ENCODE measurements around the gene LRRC55. TPM values are rescaled to one million over a fixed set of nuclear protein-coding genes. Genes with fewer than 3 reads are reported as not detected.

The LRRC55 gene
- total and polyA plus RNA-seq, 2 donors: 0.11 to 0.53 TPM

DNA sequence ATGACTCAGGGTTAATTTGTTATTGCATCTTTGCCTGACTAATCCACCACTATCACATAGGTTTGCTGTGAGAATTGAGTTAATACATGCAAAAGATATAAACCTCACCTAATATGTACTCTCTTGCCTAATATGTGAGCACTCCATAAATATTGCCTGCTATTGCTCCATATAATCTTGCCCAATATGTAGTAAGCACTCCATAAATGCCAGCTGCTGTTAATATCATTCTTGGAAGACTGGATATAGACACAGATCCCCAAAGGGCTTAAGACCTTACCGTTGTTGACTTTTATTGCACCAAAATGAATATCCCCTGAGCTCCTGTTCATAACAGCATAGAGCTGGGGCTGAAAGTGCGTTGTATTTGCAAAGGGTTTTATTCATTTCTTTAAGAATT, 27.0 kb upstream of the LRRC55 start:
- H3K4me3 ChIP-seq (ENCODE audit: low read depth, low read length): no peak overlapping the region
- WGBS: 45% methylated on average over 2 of the region's 2 CpGs

DNA sequence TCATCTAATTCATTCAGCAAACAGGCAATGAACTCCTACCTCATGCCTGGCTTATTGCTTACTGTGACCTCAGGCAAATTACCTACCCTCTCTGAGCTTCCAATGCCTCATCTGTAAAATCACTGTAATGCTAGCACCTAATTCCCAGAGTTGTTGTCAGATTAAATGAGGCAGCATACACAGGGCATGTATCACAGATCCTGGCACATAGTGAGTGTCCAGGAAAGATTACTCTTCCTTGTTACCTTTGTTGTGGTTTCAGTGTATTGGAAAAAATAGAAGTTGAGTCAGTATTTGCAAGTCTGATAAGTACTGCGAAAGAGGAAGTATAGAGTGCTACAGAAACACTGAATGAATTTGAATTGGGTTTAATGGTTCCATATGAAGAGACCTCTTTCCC, 26.4 kb upstream of the LRRC55 start:
- no peak overlapping the region for H3K4me3 ChIP-seq (ENCODE audit: low read depth, low read length)

More for the DNA sequence above, 27.0 kb upstream of the LRRC55 start:
- Histone ChIP-seq H3K4me1 (ENCODE audit: insufficient read depth) (no peaks in the 10 kb centered on the region), H3K27ac (ENCODE audit: low read depth) (no peak overlapping the region), H3K36me3 (ENCODE audit: insufficient read depth) (no peaks in the 10 kb centered on the region)
- no peak for DNase-seq (ENCODE audit: extremely low spot score)

DNA sequence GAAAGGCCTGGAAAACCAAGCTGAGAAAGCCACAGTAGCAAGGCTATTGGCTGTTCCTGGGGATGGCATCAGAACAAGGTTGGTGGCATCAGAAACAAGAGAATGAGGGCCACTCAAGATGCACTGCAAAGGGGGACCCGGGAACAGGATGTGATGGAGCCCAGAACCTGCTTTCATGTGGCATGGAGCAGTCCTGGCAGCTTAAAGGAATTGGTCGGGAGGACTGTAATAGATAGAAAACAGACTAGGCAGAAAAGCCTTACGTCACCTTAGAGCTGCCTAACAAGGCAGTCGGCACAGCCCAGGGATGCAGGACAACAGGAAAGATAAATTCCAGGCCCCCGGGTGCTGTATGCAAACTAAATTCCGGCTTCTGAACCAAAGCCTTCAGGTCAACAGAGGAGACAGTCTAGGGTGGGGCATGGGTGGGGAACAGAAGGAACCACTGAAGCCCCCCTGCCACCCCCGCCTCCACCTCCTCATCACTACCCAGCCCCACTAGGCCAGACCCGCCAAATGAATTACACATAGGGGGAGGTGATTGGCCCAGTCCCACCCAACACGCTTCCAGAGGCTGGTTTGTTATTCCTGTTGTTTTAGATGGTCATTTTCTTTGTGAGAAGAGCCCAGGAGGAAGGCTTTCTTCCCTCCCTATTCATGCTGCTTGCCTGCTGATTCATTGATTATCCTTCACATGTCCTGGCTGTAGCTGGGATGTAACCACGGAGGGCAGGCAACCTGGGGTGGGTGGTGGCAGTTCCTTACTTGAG, 25.7 kb upstream of the LRRC55 start:
- H3K27ac ChIP-seq (ENCODE audit: low read depth): no peak overlapping the region
- no peaks in the 10 kb centered on the region for H3K36me3 ChIP-seq (ENCODE audit: insufficient read depth)
- no peaks in the 10 kb centered on the region for H3K4me1 ChIP-seq (ENCODE audit: insufficient read depth)
- H3K4me3 ChIP-seq (ENCODE audit: low read depth, low read length): no peak overlapping the region
- WGBS: 55% methylated on average over 10 of the region's 10 CpGs
- DNase-seq (ENCODE audit: extremely low spot score): no peak

More for the DNA sequence above, 26.4 kb upstream of the LRRC55 start:
- Histone ChIP-seq H3K36me3 (ENCODE audit: insufficient read depth) (no peaks in the 10 kb centered on the region), H3K27ac (ENCODE audit: low read depth) (no peak overlapping the region), H3K4me1 (ENCODE audit: insufficient read depth) (no peaks in the 10 kb centered on the region)
- WGBS: 97% methylated on average over 1 of the region's 1 CpG
- no peak for DNase-seq (ENCODE audit: extremely low spot score)

- H3K27ac ChIP-seq (ENCODE audit: low read depth): no peak overlapping the region
- no peak for DNase-seq (ENCODE audit: extremely low spot score)
- H3K4me1 ChIP-seq (ENCODE audit: insufficient read depth): no peaks in the 10 kb centered on the region
- WGBS: 95% methylated on average over 4 of the region's 4 CpGs
- H3K36me3 ChIP-seq (ENCODE audit: insufficient read depth): no peaks in the 10 kb centered on the region
- H3K4me3 ChIP-seq (ENCODE audit: low read depth, low read length): no peak overlapping the region
Measured at GRCh38 chr11:57156928-57157327, 24.8 kb upstream of the LRRC55 start.

DNA sequence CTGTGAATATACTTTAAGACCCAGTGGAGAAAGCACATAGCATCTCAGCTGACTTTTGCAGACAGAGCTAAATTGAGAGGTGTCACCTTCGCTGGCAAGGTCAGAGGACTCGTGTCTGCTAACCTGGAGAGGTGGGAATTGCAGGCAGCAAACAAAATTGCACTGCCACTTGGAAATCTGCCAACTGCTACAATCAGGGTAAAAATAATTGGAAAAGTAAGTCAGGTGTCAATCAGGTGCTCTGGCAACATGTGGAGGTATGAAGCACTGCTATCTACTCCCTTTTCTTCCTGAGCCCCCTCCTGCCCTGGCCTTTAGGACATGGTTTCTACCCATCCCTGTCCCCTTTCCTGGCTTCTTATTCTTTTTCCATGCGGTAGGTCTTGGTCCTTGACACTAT, 24.1 kb upstream of the LRRC55 start:
- no peak for DNase-seq (ENCODE audit: extremely low spot score)
- H3K36me3 ChIP-seq (ENCODE audit: insufficient read depth): no peaks in the 10 kb centered on the region
- no peak overlapping the region for H3K4me3 ChIP-seq (ENCODE audit: low read depth, low read length)
- no peaks in the 10 kb centered on the region for H3K4me1 ChIP-seq (ENCODE audit: insufficient read depth)
- 82% methylated on average over 3 of the region's 3 CpGs for WGBS
- no peak overlapping the region for H3K27ac ChIP-seq (ENCODE audit: low read depth)

DNA sequence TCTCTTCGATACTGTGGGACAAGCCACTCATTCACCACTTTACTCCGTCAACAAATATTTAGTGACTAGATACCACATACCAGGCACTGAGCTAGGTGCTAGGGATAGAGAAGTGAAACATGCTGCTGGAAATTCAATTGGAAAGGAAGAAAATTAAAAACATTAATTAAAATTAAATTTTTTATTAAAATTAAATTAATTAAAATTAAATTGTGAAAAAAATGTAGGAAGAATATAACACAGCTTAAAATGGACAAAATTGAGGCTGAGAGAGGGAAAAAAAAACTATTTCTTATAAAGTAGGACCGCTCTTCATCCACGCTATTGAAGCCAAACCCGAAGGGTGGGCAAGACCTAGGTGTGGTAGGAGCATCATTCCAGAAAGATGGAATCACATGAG, 23.6 kb upstream of the LRRC55 start:
- no peaks in the 10 kb centered on the region for H3K4me1 ChIP-seq (ENCODE audit: insufficient read depth)
- no peak overlapping the region for H3K4me3 ChIP-seq (ENCODE audit: low read depth, low read length)
- 73% methylated on average over 5 of the region's 5 CpGs for WGBS
- no peaks in the 10 kb centered on the region for H3K36me3 ChIP-seq (ENCODE audit: insufficient read depth)
- H3K27ac ChIP-seq (ENCODE audit: low read depth): no peak overlapping the region
- no peak for DNase-seq (ENCODE audit: extremely low spot score)

GRCh38 chr11:57158599-57158998, 23.2 kb upstream of the LRRC55 start:
- no peak for DNase-seq (ENCODE audit: extremely low spot score)
- H3K27ac ChIP-seq (ENCODE audit: low read depth): no peak overlapping the region
- WGBS: 80% methylated on average over 1 of the region's 1 CpG
- no peak overlapping the region for H3K4me3 ChIP-seq (ENCODE audit: low read depth, low read length)
- no peaks in the 10 kb centered on the region for H3K36me3 ChIP-seq (ENCODE audit: insufficient read depth)
- H3K4me1 ChIP-seq (ENCODE audit: insufficient read depth): no peaks in the 10 kb centered on the region

DNA sequence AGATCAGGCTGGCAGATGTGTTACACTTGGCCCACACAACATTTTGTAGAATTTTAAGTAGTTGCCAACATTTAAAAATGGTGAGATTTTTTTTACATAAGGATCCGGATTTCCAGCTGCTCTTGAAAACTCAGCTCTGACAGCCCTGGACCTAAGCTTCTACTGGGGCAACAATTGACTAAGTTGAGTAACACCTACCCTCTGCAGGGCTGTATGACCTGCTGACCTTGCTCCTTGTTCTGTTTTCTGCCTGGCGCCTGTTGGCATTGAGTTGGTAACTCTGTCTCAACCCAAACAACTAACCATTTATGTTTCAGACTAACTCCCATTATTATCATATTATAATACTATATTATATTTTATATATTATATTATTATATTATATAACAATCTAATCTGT, 21.1 kb upstream of the LRRC55 start:
- no peaks in the 10 kb centered on the region for H3K4me1 ChIP-seq (ENCODE audit: insufficient read depth)
- WGBS: 87% methylated on average over 2 of the region's 2 CpGs
- DNase-seq (ENCODE audit: extremely low spot score): no peak
- H3K27ac ChIP-seq (ENCODE audit: low read depth): no peak overlapping the region
- no peaks in the 10 kb centered on the region for H3K36me3 ChIP-seq (ENCODE audit: insufficient read depth)
- H3K4me3 ChIP-seq (ENCODE audit: low read depth, low read length): no peak overlapping the region

DNA sequence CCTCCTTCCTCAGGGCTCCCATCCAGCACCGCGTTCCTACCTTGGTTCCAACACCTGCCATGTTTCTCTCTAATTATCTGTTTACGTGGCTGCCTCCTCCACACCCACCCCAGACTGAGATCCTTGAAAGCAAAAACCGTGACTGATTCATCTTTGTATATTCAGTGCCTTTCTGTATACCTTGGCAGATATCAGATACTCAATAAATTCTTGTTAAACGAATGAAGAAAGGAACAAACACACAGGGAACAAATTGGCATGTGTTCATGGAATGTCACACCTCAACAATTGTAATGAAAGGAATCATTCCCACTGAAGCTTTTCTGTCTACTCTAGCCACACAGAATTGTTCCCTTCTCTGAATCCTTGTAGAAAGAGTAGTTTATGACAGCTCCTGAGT, 20.4 kb upstream of the LRRC55 start:
- 65% methylated on average over 5 of the region's 5 CpGs for WGBS
- H3K27ac ChIP-seq (ENCODE audit: low read depth): no peak overlapping the region
- no peak for DNase-seq (ENCODE audit: extremely low spot score)
- no peaks in the 10 kb centered on the region for H3K4me1 ChIP-seq (ENCODE audit: insufficient read depth)
- H3K36me3 ChIP-seq (ENCODE audit: insufficient read depth): no peaks in the 10 kb centered on the region
- H3K4me3 ChIP-seq (ENCODE audit: low read depth, low read length): no peak overlapping the region

- Histone ChIP-seq H3K4me3 (ENCODE audit: low read depth, low read length) (no peak overlapping the region), H3K4me1 (ENCODE audit: insufficient read depth) (no peaks in the 10 kb centered on the region), H3K27ac (ENCODE audit: low read depth) (no peak overlapping the region), H3K36me3 (ENCODE audit: insufficient read depth) (no peaks in the 10 kb centered on the region)
- 75% methylated on average over 6 of the region's 6 CpGs for WGBS
- no peak for DNase-seq (ENCODE audit: extremely low spot score)
Measured at GRCh38 chr11:57162179-57162898, 19.4 kb upstream of the LRRC55 start.

DNA sequence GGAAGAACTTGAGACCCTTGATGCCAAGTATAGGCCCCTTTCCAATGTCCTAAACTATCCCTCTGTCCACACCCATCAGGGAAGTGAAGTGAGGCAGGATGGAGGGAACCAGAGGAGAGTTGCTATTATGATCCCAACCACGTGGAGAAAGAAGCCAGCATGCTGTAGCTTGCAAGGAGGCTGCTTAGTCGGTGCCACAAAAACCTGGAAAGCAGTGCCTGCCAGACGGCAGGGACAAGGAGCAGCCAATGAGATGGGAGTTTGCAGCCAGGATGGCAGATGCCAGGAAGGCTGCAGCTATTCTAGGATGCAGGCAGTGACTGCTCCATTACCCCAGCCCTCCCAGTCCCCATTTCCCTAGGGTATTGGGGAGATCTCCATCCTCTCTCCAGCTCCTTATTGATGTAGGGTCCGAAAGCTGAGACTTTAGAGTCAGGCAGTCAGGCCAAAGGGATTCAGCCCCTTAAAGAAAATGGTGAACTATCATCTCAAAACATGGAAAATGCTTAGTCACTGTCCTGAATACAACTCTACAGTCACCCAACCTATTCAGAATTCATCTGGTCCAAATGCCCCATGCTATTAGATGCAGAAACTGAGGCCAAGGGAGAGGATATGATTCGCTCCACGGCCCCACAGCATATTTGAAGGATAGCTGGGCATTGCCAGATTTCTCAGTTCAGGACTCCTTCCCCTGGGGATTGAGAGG, 18.4 kb upstream of the LRRC55 start:
- no peak for DNase-seq (ENCODE audit: extremely low spot score)
- H3K4me3 ChIP-seq (ENCODE audit: low read depth, low read length): no peak overlapping the region
- H3K36me3 ChIP-seq (ENCODE audit: insufficient read depth): no peaks in the 10 kb centered on the region
- no peak overlapping the region for H3K27ac ChIP-seq (ENCODE audit: low read depth)
- WGBS: 83% methylated on average over 6 of the region's 6 CpGs
- H3K4me1 ChIP-seq (ENCODE audit: insufficient read depth): no peaks in the 10 kb centered on the region

- Histone ChIP-seq H3K36me3 (ENCODE audit: insufficient read depth) (no peaks in the 10 kb centered on the region), H3K4me3 (ENCODE audit: low read depth, low read length) (no peak overlapping the region), H3K27ac (ENCODE audit: low read depth) (no peak overlapping the region), H3K4me1 (ENCODE audit: insufficient read depth) (no peaks in the 10 kb centered on the region)
- no peak for DNase-seq (ENCODE audit: extremely low spot score)
- WGBS: 89% methylated on average over 1 of the region's 1 CpG
Measured at GRCh38 chr11:57164317-57164716, 17.4 kb upstream of the LRRC55 start.

GRCh38 chr11:57167125-57167846, 14.5 kb upstream of the LRRC55 start:
- Histone ChIP-seq H3K4me3 (ENCODE audit: low read depth, low read length) (no peak overlapping the region), H3K36me3 (ENCODE audit: insufficient read depth) (no peaks in the 10 kb centered on the region), H3K4me1 (ENCODE audit: insufficient read depth) (no peaks in the 10 kb centered on the region), H3K27ac (ENCODE audit: low read depth) (no peak overlapping the region)
- DNase-seq (ENCODE audit: extremely low spot score): no peak
- WGBS: 35% methylated on average over 2 of the region's 2 CpGs

All from urinary bladder (tissue), 4 donors.